A673 (cell line): ENCODE measurements around the gene NPAS2. TPM values are rescaled to one million over a fixed set of nuclear protein-coding genes. Genes with fewer than 3 reads are reported as not detected.
A peak's percentile ranks its signal among the peaks of the same experiment; 100 is the strongest.

Source experiments
- BruUV-seq: library from RNA; stranded (reverse); fragments of 400-500 nt; replicated peaks from 2 replicates; lab custom pipeline; 2021; lab: Mats Ljungman, UMichigan
- CTCF ChIA-PET: fragments of 300-600 bp; sonication (Branson Sonifier 250); formaldehyde crosslinking; loops from one replicate; lab custom pipeline; 2022; ENCODE audit warnings: antibody characterized with exemption; lab: Charles Lee
- POLR2A ChIA-PET: fragments of 300-600 bp; sonication (Branson Sonifier 250); formaldehyde crosslinking; loops from one replicate; lab custom pipeline; 2022; ENCODE audit warnings: antibody characterized with exemption; ENCODE audit not compliant: low non-redundant PET; lab: Charles Lee
- DNase-seq: peaks from one replicate; pipeline ENCODE4 v3.0.0-alpha.2; 2015; ENCODE audit warnings: low spot score
- H3K27ac ChIP-seq: fragments of 200-600 bp; sonication (generic); 2 replicates; pipeline ENCODE4 v1.5.1; 2016; ENCODE audit warnings: mixed run types, low read depth, mild to moderate bottlenecking, mixed read lengths, antibody characterized with exemption, low read length; ENCODE audit not compliant: poor library complexity, severe bottlenecking
- H3K27me3 ChIP-seq: fragments of 200-600 bp; sonication (generic); replicated peaks from 2 replicates; pipeline ENCODE4 v1.6.1; 2017; ENCODE audit warnings: mixed run types, low read depth, mild to moderate bottlenecking, mixed read lengths, antibody characterized with exemption, low read length; ENCODE audit not compliant: insufficient read depth, poor library complexity
- H3K36me3 ChIP-seq: fragments of 200-600 bp; sonication (generic); 2 replicates; pipeline ENCODE4 v1.6.1; 2016; ENCODE audit warnings: mixed run types, mild to moderate bottlenecking, mixed read lengths, antibody characterized with exemption, low read length; ENCODE audit not compliant: insufficient read depth, poor library complexity, severe bottlenecking
- H3K4me1 ChIP-seq: fragments of 200-600 bp; sonication (generic); 2 replicates; pipeline ENCODE4 v1.6.1; 2017; ENCODE audit warnings: mixed run types, mild to moderate bottlenecking, mixed read lengths, antibody characterized with exemption, low read length; ENCODE audit not compliant: insufficient read depth, poor library complexity, severe bottlenecking
- H3K4me3 ChIP-seq: fragments of 200-600 bp; sonication (generic); 2 replicates; pipeline ENCODE4 v1.5.1; 2016; ENCODE audit warnings: low read depth, mixed run types, mild to moderate bottlenecking, mixed read lengths, low read length; ENCODE audit not compliant: poor library complexity, severe bottlenecking
- H3K9me3 ChIP-seq: fragments of 200-600 bp; sonication (generic); 2 replicates; pipeline ENCODE4 v1.6.1; 2016; ENCODE audit warnings: mixed run types, low read depth, mild to moderate bottlenecking, mixed read lengths, antibody characterized with exemption, low read length; ENCODE audit not compliant: poor library complexity, severe bottlenecking
- EZH2 ChIP-seq: fragments of 200-600 bp; sonication (generic); IDR thresholded peaks from 2 replicates; pipeline ENCODE4 v1.6.1; 2017; ENCODE audit warnings: borderline replicate concordance, low read depth, mild to moderate bottlenecking, mixed read lengths, antibody characterized with exemption, low read length; ENCODE audit not compliant: poor library complexity, severe bottlenecking
- intact Hi-C: fragments of 100-400 bp; cut with micrococcal nuclease; formaldehyde crosslinking; loops from one replicate; pipeline ENCODE4 v1.10.0; 2022; ENCODE audit not compliant: unreplicated experiment
- total RNA-seq: library from RNA; stranded (reverse); gene quantifications from 2 replicates; pipeline ENCODE4 v1.2.3, GENCODE V29; 2021
- TF ChIP-seq, protein P1 (sequence below): fragments of 300-800, 200-600 bp; sonication (generic); conservative IDR thresholded peaks from 2 replicates; pipeline ENCODE4 v1.5.1; 2017; ENCODE audit warnings: low read depth, mild to moderate bottlenecking, antibody characterized with exemption, low read length, moderate library complexity, mixed read lengths

Gene NPAS2
- total RNA-seq, 1 experiment from 2014 or later = 9.4 TPM

DNA sequence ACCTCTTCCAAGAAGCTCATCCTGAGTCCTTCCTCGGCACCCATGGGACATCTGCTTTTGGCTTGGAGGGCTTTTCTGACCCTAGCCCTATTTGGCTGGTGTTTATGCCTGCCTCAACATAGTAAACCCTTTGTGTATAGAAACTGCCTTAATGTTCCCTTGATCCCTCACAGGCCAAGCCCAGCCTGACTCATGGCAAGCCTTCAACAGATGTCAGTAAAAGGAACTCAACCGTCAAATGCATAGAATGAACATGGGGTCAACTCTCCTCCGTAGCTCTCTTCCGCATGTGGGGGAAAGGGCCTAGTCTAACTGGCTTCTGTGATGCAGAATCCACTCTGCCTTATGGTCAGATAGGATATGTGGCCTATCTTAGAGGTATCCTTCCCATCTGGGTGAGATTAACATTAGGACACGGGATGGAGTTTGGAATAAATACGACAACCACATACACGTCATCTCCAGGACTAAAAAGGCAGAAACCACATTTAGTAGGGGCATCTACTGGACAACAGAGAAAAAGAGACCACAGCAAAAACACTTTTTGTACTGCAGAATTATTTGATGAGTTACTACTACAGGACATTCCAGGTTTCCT is 2.5 kb upstream of the NPAS2 start:
- Histone ChIP-seq H3K36me3 (no peaks in the 10 kb centered on the region), H3K9me3 (no peaks in the 10 kb centered on the region), H3K27ac (no peak overlapping the region), H3K27me3 (peaks cover 48% of the 10 kb centered on the region), H3K4me1 (peaks cover 16% of the 10 kb centered on the region), H3K4me3 (no peak overlapping the region)
- TF ChIP-seq EZH2 = no peak
- TF ChIP-seq, protein P1, sequence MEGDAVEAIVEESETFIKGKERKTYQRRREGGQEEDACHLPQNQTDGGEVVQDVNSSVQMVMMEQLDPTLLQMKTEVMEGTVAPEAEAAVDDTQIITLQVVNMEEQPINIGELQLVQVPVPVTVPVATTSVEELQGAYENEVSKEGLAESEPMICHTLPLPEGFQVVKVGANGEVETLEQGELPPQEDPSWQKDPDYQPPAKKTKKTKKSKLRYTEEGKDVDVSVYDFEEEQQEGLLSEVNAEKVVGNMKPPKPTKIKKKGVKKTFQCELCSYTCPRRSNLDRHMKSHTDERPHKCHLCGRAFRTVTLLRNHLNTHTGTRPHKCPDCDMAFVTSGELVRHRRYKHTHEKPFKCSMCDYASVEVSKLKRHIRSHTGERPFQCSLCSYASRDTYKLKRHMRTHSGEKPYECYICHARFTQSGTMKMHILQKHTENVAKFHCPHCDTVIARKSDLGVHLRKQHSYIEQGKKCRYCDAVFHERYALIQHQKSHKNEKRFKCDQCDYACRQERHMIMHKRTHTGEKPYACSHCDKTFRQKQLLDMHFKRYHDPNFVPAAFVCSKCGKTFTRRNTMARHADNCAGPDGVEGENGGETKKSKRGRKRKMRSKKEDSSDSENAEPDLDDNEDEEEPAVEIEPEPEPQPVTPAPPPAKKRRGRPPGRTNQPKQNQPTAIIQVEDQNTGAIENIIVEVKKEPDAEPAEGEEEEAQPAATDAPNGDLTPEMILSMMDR = no peak
- intact Hi-C loops = loop anchor here (5.0 kb wide), 2 partner anchors 85 to 315 kb away; no protein-coding TSS in a partner anchor
- no peak for DNase-seq
- CTCF ChIA-PET = interaction anchor here (1.4 kb wide), 1 partner anchor 87 kb away, joined by 4 read pairs; no protein-coding TSS in a partner anchor
- no TSS peak for BruUV-seq
- POLR2A ChIA-PET = no interaction called here

GRCh38 chr2:100818003-100818605 is 1.8 kb upstream of the NPAS2 start:
- no peaks in the 10 kb centered on the region for H3K36me3 ChIP-seq
- H3K4me3 ChIP-seq = peak overlapping the region; percentile 62
- H3K4me1 ChIP-seq = peaks cover 13% of the 10 kb centered on the region
- no peaks in the 10 kb centered on the region for H3K9me3 ChIP-seq
- CTCF ChIA-PET = interaction anchor here (1.4 kb wide), 1 partner anchor 88 kb away, joined by 4 read pairs; no protein-coding TSS in a partner anchor
- H3K27me3 ChIP-seq = peaks cover 48% of the 10 kb centered on the region
- TF ChIP-seq EZH2 = no peak
- TF ChIP-seq, protein P1 = no peak
- intact Hi-C loops = loop anchor here (5.0 kb wide), 2 partner anchors 86 to 314 kb away; no protein-coding TSS in a partner anchor
- no TSS peak for BruUV-seq
- H3K27ac ChIP-seq = no peak overlapping the region
- DNase-seq = no peak
- POLR2A ChIA-PET = no interaction called here

GRCh38 chr2:100818606-100819369 is 1.2 kb upstream of the NPAS2 start:
- intact Hi-C loops = loop anchor here (5.0 kb wide), 2 partner anchors 86 to 314 kb away; no protein-coding TSS in a partner anchor
- Histone ChIP-seq H3K27ac (no peak overlapping the region), H3K27me3 (peaks cover 48% of the 10 kb centered on the region), H3K36me3 (no peaks in the 10 kb centered on the region), H3K9me3 (no peaks in the 10 kb centered on the region), H3K4me1 (peaks cover 7% of the 10 kb centered on the region), H3K4me3 (peak overlapping the region; percentile 62)
- ChIA-PET CTCF (interaction anchor here (0.7 to 1.4 kb wide), 2 partner anchors 89 to 276 kb away, joined by 3 to 4 read pairs; no protein-coding TSS in a partner anchor), POLR2A (no interaction called here)
- TF ChIP-seq, protein P1 = 0 out of 2 replicates have a peak, but pooled peaks have one; percentile 27
- TF ChIP-seq EZH2 = no peak
- BruUV-seq = no TSS peak
- DNase-seq = peak; percentile 39
